GM23248 (cell line): ENCODE data around the gene ASMT. TPM values are rescaled to one million over a fixed set of nuclear protein-coding genes. Genes with fewer than 3 reads are reported as not detected.
A peak's percentile ranks its signal among the peaks of the same experiment; 100 is the strongest.

Source experiments
- DNase-seq: peaks from one replicate; pipeline ENCODE4 v3.0.0-alpha.2; 2015
- H2AFZ ChIP-seq: fragments of 200-600 bp; sonication (generic); 2 replicates; pipeline ENCODE4 v1.6.1; 2016; ENCODE audit warnings: antibody characterized with exemption
- H3F3A ChIP-seq: fragments of 200-600 bp; sonication (generic); 2 replicates; pipeline ENCODE4 v1.6.1; 2016; ENCODE audit warnings: mild to moderate bottlenecking, antibody characterized with exemption, mixed run types; ENCODE audit not compliant: insufficient read depth
- H3K27ac ChIP-seq: fragments of 200-600 bp; sonication (generic); 2 replicates; pipeline ENCODE4 v1.5.1; 2016; ENCODE audit warnings: mild to moderate bottlenecking
- H3K27me3 ChIP-seq: fragments of 200-600 bp; sonication (generic); replicated peaks from 2 replicates; pipeline ENCODE4 v1.6.1; 2016; ENCODE audit warnings: mild to moderate bottlenecking; ENCODE audit not compliant: insufficient read depth
- H3K36me3 ChIP-seq: fragments of 200-600 bp; sonication (generic); 2 replicates; pipeline ENCODE4 v1.6.1; 2016; ENCODE audit warnings: low read depth, mild to moderate bottlenecking
- H3K4me1 ChIP-seq: fragments of 200-600 bp; sonication (generic); 2 replicates; pipeline ENCODE4 v1.6.1; 2016; ENCODE audit warnings: mild to moderate bottlenecking; ENCODE audit not compliant: insufficient read depth
- H3K4me2 ChIP-seq: fragments of 200-600 bp; sonication (generic); one replicate; pipeline ENCODE4 v1.6.1; 2016; ENCODE audit warnings: mild to moderate bottlenecking; ENCODE audit not compliant: unreplicated experiment
- H3K4me3 ChIP-seq: fragments of 200-600 bp; sonication (generic); 2 replicates; pipeline ENCODE4 v1.5.1; 2016; ENCODE audit warnings: mild to moderate bottlenecking
- H3K79me2 ChIP-seq: fragments of 200-600 bp; sonication (generic); 2 replicates; pipeline ENCODE4 v1.6.1; 2016; ENCODE audit warnings: mild to moderate bottlenecking; ENCODE audit not compliant: insufficient read depth
- H3K9ac ChIP-seq: fragments of 200-600 bp; sonication (generic); 2 replicates; pipeline ENCODE4 v1.6.1; 2016; ENCODE audit warnings: mild to moderate bottlenecking
- H3K9me2 ChIP-seq: fragments of 200-600 bp; sonication (generic); 2 replicates; pipeline ENCODE4 v1.6.1; 2016; ENCODE audit warnings: mixed run types, mild to moderate bottlenecking, moderate library complexity; ENCODE audit not compliant: insufficient read depth
- H3K9me3 ChIP-seq: fragments of 200-600 bp; sonication (generic); one replicate; pipeline ENCODE4 v1.6.1; 2017; ENCODE audit warnings: low read depth
- H4K20me1 ChIP-seq: fragments of 200-600 bp; sonication (generic); 2 replicates; pipeline ENCODE4 v1.6.0; 2016; ENCODE audit not compliant: insufficient read depth
- EZH2 ChIP-seq: fragments of 200-600 bp; sonication (generic); IDR thresholded peaks from 2 replicates; pipeline ENCODE4 v1.6.1; 2018; ENCODE audit warnings: antibody characterized with exemption, mild to moderate bottlenecking; ENCODE audit not compliant: insufficient read depth, poor library complexity, severe bottlenecking
- EZH2phosphoT487 ChIP-seq: fragments of 200-600 bp; sonication (generic); IDR thresholded peaks from 2 replicates; pipeline ENCODE4 v1.6.1; 2018; ENCODE audit warnings: antibody characterized with exemption, moderate library complexity, mild to moderate bottlenecking, low read depth; ENCODE audit not compliant: insufficient read depth
- WGBS, 2 experiments: methylation state at CpG; one replicate each; pipeline ENCODE4 v1.1.6; 2015 to 2017; ENCODE audit warnings: low lambda C conversion rate in 2 of 2, low coverage in 1 of 2; ENCODE audit errors: missing lambda C conversion rate in 2 of 2; 5-methylcytosine and 5-hydroxymethylcytosine counted together
- in situ Hi-C: fragments of 300-500 bp; cut with MboI; formaldehyde crosslinking; loops from 2 replicates; pipeline ENCODE4 v1.15.0; 2020
- polyA plus RNA-seq: library from polyadenylated mRNA; unstranded; fragments of >200 nt; fragmentation: Nextera tagmentation; extraction: Ambion mirVana; gene quantifications from 2 replicates; pipeline ENCODE4 v1.2.1, GENCODE V29; 2016
- total RNA-seq: library from RNA; depleted of rRNA; stranded (reverse); fragments of >200 nt; shearing (Covaris generic); gene quantifications from 2 replicates; pipeline ENCODE4 v1.2.3, GENCODE V29; 2014

The ASMT gene
- total and polyA plus RNA-seq, 2 experiments from 2014 or later: not detected

GRCh38 chrX:1587161-1587560 lies 27.7 kb upstream of the ASMT start:
- Histone ChIP-seq H3K27ac (no peak overlapping the region), H3F3A (no peaks in the 10 kb centered on the region), H3K27me3 (no peaks in the 10 kb centered on the region), H3K36me3 (no peaks in the 10 kb centered on the region), H3K9me2 (no peaks in the 10 kb centered on the region), H3K9me3 (no peaks in the 10 kb centered on the region), H3K4me2 (no peak overlapping the region), H4K20me1 (no peaks in the 10 kb centered on the region), H3K9ac (no peak overlapping the region), H3K79me2 (peaks cover 5% of the 10 kb centered on the region), H3K4me1 (no peaks in the 10 kb centered on the region), H3K4me3 (no peak overlapping the region), H2AFZ (no peak overlapping the region)
- TF ChIP-seq EZH2phosphoT487: no peak
- no peak for TF ChIP-seq EZH2
- no peak for DNase-seq
- WGBS, 2 experiments: 20 to 30% methylated on average over 5 of the region's 5 CpGs
- in situ Hi-C loops: no loop called here

- Histone ChIP-seq H3K9me2 (no peaks in the 10 kb centered on the region), H3K9ac (no peak overlapping the region), H3F3A (0 out of 2 replicates have a peak, but pooled peaks cover 5% of the 10 kb centered on the region), H3K79me2 (peaks cover 29% of the 10 kb centered on the region), H3K4me3 (no peak overlapping the region), H4K20me1 (no peaks in the 10 kb centered on the region), H3K4me2 (no peak overlapping the region), H3K9me3 (no peaks in the 10 kb centered on the region), H3K4me1 (peaks cover 3% of the 10 kb centered on the region; the same call in 1 of the 2 replicates), H2AFZ (no peak overlapping the region), H3K36me3 (no peaks in the 10 kb centered on the region; the same call in 1 of the 2 replicates), H3K27ac (no peak overlapping the region), H3K27me3 (no peaks in the 10 kb centered on the region)
- in situ Hi-C loops: no loop called here
- no peak for TF ChIP-seq EZH2
- no peak for TF ChIP-seq EZH2phosphoT487
- WGBS, 2 experiments: 84 to 92% methylated on average over 11 to 12 of the region's 12 CpGs
- no peak for DNase-seq
Observed at GRCh38 chrX:1589356-1590130, 25.3 kb upstream of the ASMT start.

GRCh38 chrX:1591102-1591862 lies 23.6 kb upstream of the ASMT start, which contains the start of gene AKAP17A:
Gene AKAP17A, plus strand, starts transcription at chrX:1591604. Its CDS starts 1,859 bp downstream, at chrX:1593463.
- peak; percentile 97 for DNase-seq
- WGBS, 2 experiments: 1 to 5% methylated on average over 25 to 61 of the region's 66 CpGs
- H3K9me2 ChIP-seq: no peaks in the 10 kb centered on the region
- 0 out of 2 replicates have a peak, but pooled peaks cover 5% of the 10 kb centered on the region for H3F3A ChIP-seq
- H3K9me3 ChIP-seq: no peaks in the 10 kb centered on the region
- H3K4me1 ChIP-seq: peaks cover 3% of the 10 kb centered on the region; the same call in 1 of the 2 replicates
- TF ChIP-seq EZH2: no peak
- no peak for TF ChIP-seq EZH2phosphoT487
- peaks cover 7% of the 10 kb centered on the region; the same call in 1 of the 2 replicates for H3K36me3 ChIP-seq
- H3K4me2 ChIP-seq: peak within 1 kb of the TSS; percentile 94
- peak within 1 kb of the TSS; percentile 46 for H2AFZ ChIP-seq
- H3K27ac ChIP-seq: peak within 1 kb of the TSS; percentile 80
- H3K4me3 ChIP-seq: peak within 1 kb of the TSS; percentile 92
- H3K27me3 ChIP-seq: no peaks in the 10 kb centered on the region
- in situ Hi-C loops: no loop called here
- peaks cover 47% of the 10 kb centered on the region for H3K79me2 ChIP-seq
- no peaks in the 10 kb centered on the region for H4K20me1 ChIP-seq
- peak within 1 kb of the TSS; percentile 98 for H3K9ac ChIP-seq

- H3K36me3 ChIP-seq: peaks cover 7% of the 10 kb centered on the region; the same call in 1 of the 2 replicates
- H3K4me3 ChIP-seq: peak overlapping the region; percentile 92
- in situ Hi-C loops: no loop called here
- H3K9ac ChIP-seq: peak overlapping the region; percentile 98
- no peaks in the 10 kb centered on the region for H4K20me1 ChIP-seq
- no peaks in the 10 kb centered on the region for H3K9me3 ChIP-seq
- peaks cover 53% of the 10 kb centered on the region for H3K79me2 ChIP-seq
- H3K9me2 ChIP-seq: no peaks in the 10 kb centered on the region
- no peaks in the 10 kb centered on the region for H3K27me3 ChIP-seq
- no peak overlapping the region; the same call in 1 of the 2 replicates for H2AFZ ChIP-seq
- H3K4me2 ChIP-seq: peak overlapping the region; percentile 94
- 0 to 3% methylated on average over 10 to 31 of the region's 35 CpGs for WGBS, 2 experiments
- H3F3A ChIP-seq: 0 out of 2 replicates have a peak, but pooled peaks cover 5% of the 10 kb centered on the region
- peak; percentile 59 for DNase-seq
- H3K27ac ChIP-seq: peak overlapping the region; percentile 80
- TF ChIP-seq EZH2phosphoT487 (no peak), EZH2 (no peak)
- peaks cover 3% of the 10 kb centered on the region; the same call in 1 of the 2 replicates for H3K4me1 ChIP-seq
Observed at GRCh38 chrX:1591863-1592469, 22.9 kb upstream of the ASMT start.
